Gastrocnemius medialis (tissue), 4 donors: ENCODE measurements around the gene FCGR3A.
"Not testable (repeated sequence)": the region's sequence is repeated elsewhere in the genome, so short reads cannot be mapped to it uniquely, and the experiment has no call there.

ENCODE experiments used
- POLR2A ChIP-seq, 2 donors: fragments of 450-650 bp; IDR thresholded peaks; one replicate each; pipeline ENCODE4 v1.6.1; 2017; ENCODE audit warnings: antibody characterized with exemption in 2 of 2, mild to moderate bottlenecking in 2 of 2, moderate library complexity in 2 of 2
- TF ChIP-seq, protein P1 (sequence below), 5 experiments: fragments of 450-650 bp in 3 of 5; fragments of 200-600 bp in 2 of 5; sonication (generic) in 2 of 5; IDR thresholded peaks in 4 of 5; conservative IDR thresholded peaks in 1 of 5; 1 replicate in 4 of 5; 2 replicates in 1 of 5; pipeline ENCODE4 v1.5.1; 2016 to 2019; ENCODE audit warnings: antibody characterized with exemption in 5 of 5, mild to moderate bottlenecking in 3 of 5, moderate library complexity in 3 of 5

DNA sequence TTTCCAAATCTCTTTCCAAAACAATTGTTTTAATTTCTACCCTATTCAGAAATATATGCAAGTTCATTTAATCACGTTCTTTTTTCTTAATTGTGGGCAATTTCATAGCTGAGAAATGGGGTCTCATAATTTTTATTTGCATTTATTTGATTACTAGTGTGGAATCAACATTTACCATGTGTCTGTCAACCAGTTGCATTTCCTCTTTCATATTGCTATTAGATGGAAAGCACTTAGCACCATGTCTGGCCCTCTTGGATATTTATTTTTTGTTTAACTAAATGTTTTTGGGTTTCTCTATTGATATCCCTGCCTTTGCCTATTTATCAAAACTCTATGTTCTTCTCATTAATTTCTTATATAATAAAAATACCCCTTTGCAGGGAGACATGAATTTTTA is 13.9 kb upstream of the FCGR3A start:
- TF ChIP-seq, protein P1, sequence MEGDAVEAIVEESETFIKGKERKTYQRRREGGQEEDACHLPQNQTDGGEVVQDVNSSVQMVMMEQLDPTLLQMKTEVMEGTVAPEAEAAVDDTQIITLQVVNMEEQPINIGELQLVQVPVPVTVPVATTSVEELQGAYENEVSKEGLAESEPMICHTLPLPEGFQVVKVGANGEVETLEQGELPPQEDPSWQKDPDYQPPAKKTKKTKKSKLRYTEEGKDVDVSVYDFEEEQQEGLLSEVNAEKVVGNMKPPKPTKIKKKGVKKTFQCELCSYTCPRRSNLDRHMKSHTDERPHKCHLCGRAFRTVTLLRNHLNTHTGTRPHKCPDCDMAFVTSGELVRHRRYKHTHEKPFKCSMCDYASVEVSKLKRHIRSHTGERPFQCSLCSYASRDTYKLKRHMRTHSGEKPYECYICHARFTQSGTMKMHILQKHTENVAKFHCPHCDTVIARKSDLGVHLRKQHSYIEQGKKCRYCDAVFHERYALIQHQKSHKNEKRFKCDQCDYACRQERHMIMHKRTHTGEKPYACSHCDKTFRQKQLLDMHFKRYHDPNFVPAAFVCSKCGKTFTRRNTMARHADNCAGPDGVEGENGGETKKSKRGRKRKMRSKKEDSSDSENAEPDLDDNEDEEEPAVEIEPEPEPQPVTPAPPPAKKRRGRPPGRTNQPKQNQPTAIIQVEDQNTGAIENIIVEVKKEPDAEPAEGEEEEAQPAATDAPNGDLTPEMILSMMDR (IDR thresholded peaks at IDR 0.05 in 4 of 5, conservative IDR thresholded peaks at IDR 0.05 in 1 of 5): not testable (repeated sequence)
- not testable (repeated sequence) for TF ChIP-seq POLR2A (IDR thresholded peaks at IDR 0.05)
